Anterior cingulate cortex (tissue), 58 donors: ENCODE data around the gene SYS1.

Experiments
- DNase-seq, 58 donors: peaks; one replicate each; lab custom pipeline; 2025; lab: John Stamatoyannopoulos, UW

SYS1 gene

GRCh38 chr20:45408646-45409213 is 45.8 kb downstream of the SYS1 start:
- peak in 13 of 58 donors; percentile 15 to 52 (median 34) for DNase-seq

- DNase-seq: no peak
Measured at GRCh38 chr20:45409521-45410272, 46.7 kb downstream of the SYS1 start.

- peak in 1 of 58 donors; percentile 19 for DNase-seq
Measured at GRCh38 chr20:45410887-45411286, 47.9 kb downstream of the SYS1 start.

- DNase-seq: no peak
Measured at GRCh38 chr20:45412653-45413052, 49.7 kb downstream of the SYS1 start.

- DNase-seq: no peak
Measured at GRCh38 chr20:45413479-45413878, 50.5 kb downstream of the SYS1 start.

- peak in 57 of 58 donors; percentile 29 to 93 (median 83) for DNase-seq
Measured at GRCh38 chr20:45415822-45416637, 53.1 kb downstream of the SYS1 start, which contains the start of gene PIGT. PIGT (plus strand) TSS chr20:45416141; CDS start chr20:45416157, 16 bp downstream.

- no peak for DNase-seq
Measured at GRCh38 chr20:45416917-45417316, 54.0 kb downstream of the SYS1 start.
